PFSK-1 (cell line): ENCODE results near the gene CCDC192.

Source experiments
- POLR2AphosphoS5 ChIP-seq: IDR thresholded peaks from 2 replicates; pipeline ENCODE4 v1.6.1; 2012; ENCODE audit warnings: low read depth, mild to moderate bottlenecking, control low read depth, low read length, moderate library complexity
- SIN3A ChIP-seq: IDR thresholded peaks from 2 replicates; pipeline ENCODE4 v1.6.1; 2012; ENCODE audit warnings: mild to moderate bottlenecking, low read length, moderate library complexity, borderline replicate concordance; ENCODE audit not compliant: insufficient read depth

GRCh38 chr5:127793052-127793451 is 89.9 kb downstream of the CCDC192 start:
- no peak for TF ChIP-seq POLR2AphosphoS5
- no peak for TF ChIP-seq SIN3A
